OCI-LY3 (cell line): ENCODE results near the gene AMMECR1.

Experiments
- H2AFZ ChIP-seq: fragments of 200-600, 300-600 bp; shearing (Covaris generic); 2 replicates; pipeline ENCODE4 v1.6.0; 2014; ENCODE audit warnings: antibody characterized with exemption, low read depth, low read length
- H3K27ac ChIP-seq: fragments of 200-600, 300-600 bp; sonication (generic); 2 replicates; pipeline ENCODE4 v1.5.1; 2014; ENCODE audit warnings: mild to moderate bottlenecking, low read length, moderate library complexity, mixed read lengths
- H3K27me3 ChIP-seq: fragments of 200-600, 300-600 bp; sonication (generic); 2 replicates; pipeline ENCODE4 v1.6.1; 2014; ENCODE audit warnings: low read depth, low read length, mixed read lengths
- H3K36me3 ChIP-seq: fragments of 200-600, 300-600 bp; sonication (generic); replicated peaks from 2 replicates; pipeline ENCODE3; 2014; ENCODE audit warnings: low read depth, low read length, mixed read lengths
- H3K4me1 ChIP-seq: fragments of 300-600, 200-600 bp; sonication (generic); 2 replicates; pipeline ENCODE4 v1.6.1; 2014; ENCODE audit warnings: low read length, mixed read lengths
- H3K4me2 ChIP-seq: fragments of 200-600, 300-600 bp; sonication (generic); 2 replicates; pipeline ENCODE4 v1.6.1; 2014; ENCODE audit warnings: low read length, mixed read lengths
- H3K4me3 ChIP-seq: fragments of 300-600, 200-600 bp; sonication (generic); 2 replicates; pipeline ENCODE4 v1.5.1; 2014; ENCODE audit warnings: antibody characterized with exemption, mild to moderate bottlenecking, low read length, moderate library complexity
- H3K79me2 ChIP-seq: fragments of 300-600, 200-600 bp; shearing (Covaris generic); 2 replicates; pipeline ENCODE4 v1.6.1; 2014; ENCODE audit warnings: mild to moderate bottlenecking, low read length, mixed read lengths
- H3K9ac ChIP-seq: fragments of 300-600, 200-600 bp; shearing (Covaris generic); 2 replicates; pipeline ENCODE4 v1.6.0; 2014; ENCODE audit warnings: mild to moderate bottlenecking, low read length, moderate library complexity
- H3K9me3 ChIP-seq: fragments of 200-600, 300-600 bp; shearing (Covaris generic); 2 replicates; pipeline ENCODE4 v1.6.1; 2014; ENCODE audit warnings: low read length, mixed read lengths; ENCODE audit not compliant: insufficient read depth
- H4K20me1 ChIP-seq: fragments of 200-600, 300-600 bp; sonication (generic); 2 replicates; pipeline ENCODE4 v1.6.1; 2016; ENCODE audit warnings: low read length, mixed read lengths; ENCODE audit not compliant: insufficient read depth
- EZH2phosphoT487 ChIP-seq: fragments of 200-600 bp; shearing (Covaris generic); IDR thresholded peaks from 2 replicates; pipeline ENCODE4 v1.6.1; 2018; ENCODE audit warnings: antibody characterized with exemption, mixed run types, low read depth
- TF ChIP-seq, protein P1 (sequence below): fragments of 200-600, 300-600 bp; sonication (generic); IDR thresholded peaks from 2 replicates; pipeline ENCODE4 v1.5.1; 2014; ENCODE audit warnings: antibody characterized with exemption, low read length, low read depth

Gene AMMECR1

DNA sequence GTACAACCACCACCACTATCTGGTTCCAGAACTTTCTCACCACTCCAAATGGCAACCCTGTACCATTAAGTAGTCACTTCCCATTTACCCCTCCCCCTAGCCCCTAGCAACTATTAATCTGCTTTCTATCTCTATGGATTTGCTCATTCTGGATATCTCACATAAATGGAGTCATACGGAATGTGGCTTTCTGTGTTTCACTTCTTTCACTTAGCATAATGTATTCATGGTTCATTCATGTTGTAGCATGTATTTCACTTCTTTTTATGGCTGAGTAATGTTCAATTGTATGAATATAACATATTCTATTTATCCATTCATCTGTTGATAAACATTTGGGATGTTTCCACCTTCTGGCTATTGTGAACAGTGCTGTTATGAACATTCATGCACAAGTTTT, 104.7 kb downstream of the AMMECR1 start:
- no peaks in the 10 kb centered on the region for H3K36me3 ChIP-seq
- H3K9me3 ChIP-seq: no peaks in the 10 kb centered on the region
- no peaks in the 10 kb centered on the region for H3K27me3 ChIP-seq
- no peaks in the 10 kb centered on the region for H4K20me1 ChIP-seq
- no peak overlapping the region for H3K4me3 ChIP-seq
- no peak overlapping the region for H2AFZ ChIP-seq
- no peaks in the 10 kb centered on the region for H3K79me2 ChIP-seq
- H3K4me2 ChIP-seq: no peak overlapping the region
- no peak overlapping the region for H3K9ac ChIP-seq
- no peak overlapping the region for H3K27ac ChIP-seq
- TF ChIP-seq, protein P1, sequence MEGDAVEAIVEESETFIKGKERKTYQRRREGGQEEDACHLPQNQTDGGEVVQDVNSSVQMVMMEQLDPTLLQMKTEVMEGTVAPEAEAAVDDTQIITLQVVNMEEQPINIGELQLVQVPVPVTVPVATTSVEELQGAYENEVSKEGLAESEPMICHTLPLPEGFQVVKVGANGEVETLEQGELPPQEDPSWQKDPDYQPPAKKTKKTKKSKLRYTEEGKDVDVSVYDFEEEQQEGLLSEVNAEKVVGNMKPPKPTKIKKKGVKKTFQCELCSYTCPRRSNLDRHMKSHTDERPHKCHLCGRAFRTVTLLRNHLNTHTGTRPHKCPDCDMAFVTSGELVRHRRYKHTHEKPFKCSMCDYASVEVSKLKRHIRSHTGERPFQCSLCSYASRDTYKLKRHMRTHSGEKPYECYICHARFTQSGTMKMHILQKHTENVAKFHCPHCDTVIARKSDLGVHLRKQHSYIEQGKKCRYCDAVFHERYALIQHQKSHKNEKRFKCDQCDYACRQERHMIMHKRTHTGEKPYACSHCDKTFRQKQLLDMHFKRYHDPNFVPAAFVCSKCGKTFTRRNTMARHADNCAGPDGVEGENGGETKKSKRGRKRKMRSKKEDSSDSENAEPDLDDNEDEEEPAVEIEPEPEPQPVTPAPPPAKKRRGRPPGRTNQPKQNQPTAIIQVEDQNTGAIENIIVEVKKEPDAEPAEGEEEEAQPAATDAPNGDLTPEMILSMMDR: no peak
- TF ChIP-seq EZH2phosphoT487: no peak
- H3K4me1 ChIP-seq: no peaks in the 10 kb centered on the region

GRCh38 chrX:110212299-110212698, 105.6 kb downstream of the AMMECR1 start:
- no peak overlapping the region for H3K4me3 ChIP-seq
- no peak overlapping the region for H3K4me2 ChIP-seq
- H3K36me3 ChIP-seq: no peaks in the 10 kb centered on the region
- H3K4me1 ChIP-seq: no peaks in the 10 kb centered on the region
- no peak overlapping the region for H3K9ac ChIP-seq
- no peaks in the 10 kb centered on the region for H3K9me3 ChIP-seq
- H3K27ac ChIP-seq: no peak overlapping the region
- H3K27me3 ChIP-seq: no peaks in the 10 kb centered on the region
- H4K20me1 ChIP-seq: no peaks in the 10 kb centered on the region
- no peaks in the 10 kb centered on the region for H3K79me2 ChIP-seq
- no peak overlapping the region for H2AFZ ChIP-seq
- TF ChIP-seq, protein P1: no peak
- TF ChIP-seq EZH2phosphoT487: no peak

GRCh38 chrX:110211340-110211739, 106.5 kb downstream of the AMMECR1 start:
- H3K36me3 ChIP-seq: no peaks in the 10 kb centered on the region
- H3K27me3 ChIP-seq: no peaks in the 10 kb centered on the region
- no peak for TF ChIP-seq EZH2phosphoT487
- TF ChIP-seq, protein P1: no peak
- H3K27ac ChIP-seq: no peak overlapping the region
- no peak overlapping the region for H2AFZ ChIP-seq
- no peaks in the 10 kb centered on the region for H3K9me3 ChIP-seq
- no peaks in the 10 kb centered on the region for H4K20me1 ChIP-seq
- H3K79me2 ChIP-seq: no peaks in the 10 kb centered on the region
- H3K4me2 ChIP-seq: no peak overlapping the region
- H3K4me1 ChIP-seq: no peaks in the 10 kb centered on the region
- no peak overlapping the region for H3K9ac ChIP-seq
- no peak overlapping the region for H3K4me3 ChIP-seq

- H3K27ac ChIP-seq: no peak overlapping the region
- H3K9me3 ChIP-seq: no peaks in the 10 kb centered on the region
- H3K4me2 ChIP-seq: no peak overlapping the region
- no peaks in the 10 kb centered on the region for H3K4me1 ChIP-seq
- TF ChIP-seq, protein P1: no peak
- H4K20me1 ChIP-seq: no peaks in the 10 kb centered on the region
- H3K36me3 ChIP-seq: no peaks in the 10 kb centered on the region
- no peaks in the 10 kb centered on the region for H3K27me3 ChIP-seq
- H3K79me2 ChIP-seq: no peaks in the 10 kb centered on the region
- no peak overlapping the region for H3K4me3 ChIP-seq
- no peak overlapping the region for H2AFZ ChIP-seq
- no peak overlapping the region for H3K9ac ChIP-seq
These were observed 107.3 kb downstream of the AMMECR1 start for GRCh38 chrX:110210417-110211139.
